Measurements from ENCODE around the gene C12orf50.

- TF ChIP-seq CTCF (IDR thresholded peaks at IDR 0.05; ENCODE audit: low read depth, low read length, poor library complexity, severe bottlenecking) (no peak), EZH2phosphoT487 (IDR thresholded peaks at IDR 0.05; ENCODE audit: borderline replicate concordance, low read length) (no peak)
Measured at GRCh38 chr12:88001327-88001726, 27.9 kb downstream of the C12orf50 start.
